Measurements from ENCODE around the gene MYRIP. TPM values are rescaled to one million over a fixed set of nuclear protein-coding genes. Genes with fewer than 3 reads are reported as not detected.

Gene MYRIP
- polyA plus RNA-seq, 1 of the 3 experiments (the other 2 are of a cell fraction) = 1.2 TPM

DNA sequence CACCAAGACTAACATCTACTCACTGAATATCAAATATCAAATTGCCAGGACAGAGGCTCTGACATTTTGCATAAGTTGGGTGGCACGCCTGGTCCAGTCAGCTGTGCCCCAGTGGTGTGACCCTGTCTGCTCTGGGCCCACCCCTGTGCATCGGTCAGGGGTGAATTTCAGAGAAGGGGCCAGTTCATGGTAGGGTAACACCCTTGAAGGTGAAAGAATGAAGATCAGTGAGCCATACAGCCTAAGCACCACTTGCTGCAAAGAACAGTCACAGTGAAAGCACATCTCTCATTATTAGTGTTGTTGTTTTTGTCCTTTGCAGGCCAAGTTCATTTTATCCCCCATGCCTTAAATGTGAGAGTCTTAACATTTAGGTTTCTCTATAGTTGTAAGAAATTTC lies 86.8 kb downstream of the MYRIP start:
- no peaks in the 10 kb centered on the region for H3F3A ChIP-seq (replicated peaks; ENCODE audit: insufficient read depth)
- no peaks in the 10 kb centered on the region for H3K36me3 ChIP-seq (replicated peaks in 1 of 2; ENCODE audit: control insufficient read depth in 1 of 2, insufficient read depth in 2 of 2, low read length in 1 of 2)
- H3K9ac ChIP-seq = no peak overlapping the region
- no peaks in the 10 kb centered on the region for H3K79me2 ChIP-seq (ENCODE audit: insufficient read depth)
- WGBS (ENCODE audit: low lambda C conversion rate) = 50% methylated on average over 2 of the region's 2 CpGs
- no peak overlapping the region for H3K4me3 ChIP-seq (ENCODE audit: low read depth in 2 of 2, low read length in 1 of 2)
- no peaks in the 10 kb centered on the region for H4K20me1 ChIP-seq (ENCODE audit: insufficient read depth)
- no peaks in the 10 kb centered on the region for H3K4me1 ChIP-seq (ENCODE audit: control insufficient read depth in 1 of 2, insufficient read depth in 2 of 2, low read depth in 1 of 2, low read length in 1 of 2)
- H3K4me2 ChIP-seq = no peak overlapping the region
- no peak overlapping the region for H2AFZ ChIP-seq (ENCODE audit: low read depth)
- no peaks in the 10 kb centered on the region for H3K9me2 ChIP-seq
- no peaks in the 10 kb centered on the region for H3K9me3 ChIP-seq
- TF ChIP-seq YY1 (IDR thresholded peaks at IDR 0.05; ENCODE audit: low read depth) = no peak
- no peak for TF ChIP-seq USF2 (IDR thresholded peaks at IDR 0.05; ENCODE audit: borderline replicate concordance, low read depth, low read length)
- TF ChIP-seq GATA2 (CRISPR knock-in tag; IDR thresholded peaks at IDR 0.05) = no peak
- TF ChIP-seq FOXM1 (IDR thresholded peaks at IDR 0.05; ENCODE audit: low read depth) = no peak
- TF ChIP-seq, protein P1, sequence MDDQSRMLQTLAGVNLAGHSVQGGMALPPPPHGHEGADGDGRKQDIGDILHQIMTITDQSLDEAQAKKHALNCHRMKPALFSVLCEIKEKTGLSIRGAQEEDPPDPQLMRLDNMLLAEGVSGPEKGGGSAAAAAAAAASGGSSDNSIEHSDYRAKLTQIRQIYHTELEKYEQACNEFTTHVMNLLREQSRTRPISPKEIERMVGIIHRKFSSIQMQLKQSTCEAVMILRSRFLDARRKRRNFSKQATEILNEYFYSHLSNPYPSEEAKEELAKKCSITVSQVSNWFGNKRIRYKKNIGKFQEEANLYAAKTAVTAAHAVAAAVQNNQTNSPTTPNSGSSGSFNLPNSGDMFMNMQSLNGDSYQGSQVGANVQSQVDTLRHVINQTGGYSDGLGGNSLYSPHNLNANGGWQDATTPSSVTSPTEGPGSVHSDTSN (IDR thresholded peaks at IDR 0.05) = no peak
- H3K27me3 ChIP-seq (ENCODE audit: insufficient read depth) = no peaks in the 10 kb centered on the region
- no peak for DNase-seq
- CTCF ChIA-PET = no interaction called here
- H3K27ac ChIP-seq (ENCODE audit: low read depth in 2 of 2, low read length in 1 of 2) = no peak overlapping the region
- POLR2A ChIA-PET = no interaction called here

DNA sequence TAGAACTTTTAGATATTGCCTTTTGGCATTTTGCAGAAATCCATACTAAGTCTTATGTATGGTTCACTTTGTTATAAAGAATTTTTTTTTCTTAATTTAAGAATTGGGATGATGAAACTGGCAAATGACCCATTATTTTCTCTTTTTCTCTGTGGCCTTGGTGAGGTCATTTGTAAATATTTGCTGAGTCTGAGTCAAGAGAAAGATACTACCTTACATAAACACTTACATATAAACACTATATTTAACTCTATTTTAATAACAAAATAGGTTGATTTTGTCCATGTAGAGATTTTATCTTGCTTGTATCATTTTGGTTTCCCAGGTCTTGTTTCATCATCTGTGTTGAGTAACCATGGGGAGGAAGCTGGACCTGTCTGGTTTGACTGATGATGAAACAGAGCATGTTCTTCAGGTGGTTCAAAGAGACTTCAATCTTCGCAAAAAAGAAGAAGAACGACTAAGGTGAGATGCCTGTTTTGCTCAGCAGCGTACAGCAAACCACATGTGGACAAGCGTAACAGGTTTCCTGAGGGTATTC lies 91.1 kb downstream of the MYRIP start:
- no peak overlapping the region for H3K9ac ChIP-seq
- no peak overlapping the region for H2AFZ ChIP-seq (ENCODE audit: low read depth)
- H3K9me2 ChIP-seq = no peaks in the 10 kb centered on the region
- no peak overlapping the region for H3K4me3 ChIP-seq (ENCODE audit: low read depth in 2 of 2, low read length in 1 of 2)
- ChIA-PET CTCF (no interaction called here), POLR2A (no interaction called here)
- H3F3A ChIP-seq (replicated peaks; ENCODE audit: insufficient read depth) = no peaks in the 10 kb centered on the region
- no peaks in the 10 kb centered on the region for H3K9me3 ChIP-seq
- TF ChIP-seq JUND (IDR thresholded peaks at IDR 0.05) = no peak
- H3K36me3 ChIP-seq (replicated peaks in 1 of 2; ENCODE audit: control insufficient read depth in 1 of 2, insufficient read depth in 2 of 2, low read length in 1 of 2) = no peaks in the 10 kb centered on the region
- no peaks in the 10 kb centered on the region for H4K20me1 ChIP-seq (ENCODE audit: insufficient read depth)
- DNase-seq = no peak
- no peaks in the 10 kb centered on the region for H3K27me3 ChIP-seq (ENCODE audit: insufficient read depth)
- no peak overlapping the region for H3K27ac ChIP-seq (ENCODE audit: low read depth in 2 of 2, low read length in 1 of 2)
- 85% methylated on average over 4 of the region's 4 CpGs for WGBS (ENCODE audit: low lambda C conversion rate)
- no peaks in the 10 kb centered on the region; a peak in 1 of 4 replicates for H3K4me1 ChIP-seq (ENCODE audit: control insufficient read depth in 1 of 2, insufficient read depth in 2 of 2, low read depth in 1 of 2, low read length in 1 of 2)
- no peak overlapping the region for H3K4me2 ChIP-seq
- H3K79me2 ChIP-seq (ENCODE audit: insufficient read depth) = no peaks in the 10 kb centered on the region

GRCh38 chr3:39903253-39903652 lies 93.8 kb downstream of the MYRIP start:
- Histone ChIP-seq H3K4me2 (no peak overlapping the region), H3K9me2 (no peaks in the 10 kb centered on the region), H3K9me3 (no peaks in the 10 kb centered on the region), H3K27ac (ENCODE audit: low read depth in 2 of 2, low read length in 1 of 2) (no peak overlapping the region), H3K79me2 (ENCODE audit: insufficient read depth) (no peaks in the 10 kb centered on the region), H4K20me1 (ENCODE audit: insufficient read depth) (no peaks in the 10 kb centered on the region), H3K27me3 (ENCODE audit: insufficient read depth) (no peaks in the 10 kb centered on the region), H3F3A (replicated peaks; ENCODE audit: insufficient read depth) (no peaks in the 10 kb centered on the region), H3K4me3 (ENCODE audit: low read depth in 2 of 2, low read length in 1 of 2) (no peak overlapping the region), H3K36me3 (replicated peaks in 1 of 2; ENCODE audit: control insufficient read depth in 1 of 2, insufficient read depth in 2 of 2, low read length in 1 of 2) (no peaks in the 10 kb centered on the region), H2AFZ (ENCODE audit: low read depth) (no peak overlapping the region), H3K4me1 (ENCODE audit: control insufficient read depth in 1 of 2, insufficient read depth in 2 of 2, low read depth in 1 of 2, low read length in 1 of 2) (peaks cover 0 to 14% of the 10 kb centered on the region in 2 experiments; a peak in 2 of 4 replicates), H3K9ac (no peak overlapping the region)
- DNase-seq = no peak
- WGBS (ENCODE audit: low lambda C conversion rate) = 39% methylated on average over 2 of the region's 2 CpGs
- ChIA-PET POLR2A (no interaction called here), CTCF (interaction anchor here (1.4 to 1.8 kb wide), 2 partner anchors 13 to 91 kb away, joined by 4 read pairs; no protein-coding TSS in a partner anchor)
- TF ChIP-seq ELF1 (IDR thresholded peaks at IDR 0.05) (no peak), MXI1 (IDR thresholded peaks at IDR 0.05; ENCODE audit: low read depth, low read length) (no peak), JUND (IDR thresholded peaks at IDR 0.05) (no peak)

Data from SK-N-SH (cell line).